GM19395 (cell line): Measurements from ENCODE around the gene ZSCAN10.

Experiments used
- ATAC-seq: cut with Tn5 transposase; IDR thresholded peaks from one replicate; pipeline ENCODE4 v1.9.1; 2021; ENCODE audit warnings: mild to moderate bottlenecking, moderate library complexity; ENCODE audit not compliant: unreplicated experiment

ZSCAN10 gene

DNA sequence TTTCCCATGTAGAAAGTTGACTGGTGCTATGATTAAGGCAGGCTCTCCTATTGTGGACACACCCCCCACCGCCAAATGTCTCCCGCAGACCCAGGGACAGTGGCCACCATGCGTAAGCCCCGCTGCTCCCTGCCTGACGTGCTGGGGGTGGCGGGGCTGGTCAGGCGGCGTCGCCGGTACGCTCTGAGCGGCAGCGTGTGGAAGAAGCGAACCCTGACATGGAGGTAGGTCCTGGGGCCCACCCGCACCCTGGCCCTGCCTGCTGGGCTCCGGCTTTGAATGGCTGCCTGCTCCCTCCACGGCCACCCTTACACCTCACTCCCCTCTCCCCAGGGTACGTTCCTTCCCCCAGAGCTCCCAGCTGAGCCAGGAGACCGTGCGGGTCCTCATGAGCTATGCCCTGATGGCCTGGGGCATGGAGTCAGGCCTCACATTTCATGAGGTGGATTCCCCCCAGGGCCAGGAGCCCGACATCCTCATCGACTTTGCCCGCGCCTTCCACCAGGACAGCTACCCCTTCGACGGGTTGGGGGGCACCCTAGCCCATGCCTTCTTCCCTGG lies 49.1 kb downstream of the ZSCAN10 start:
- ATAC-seq, result no peak

DNA sequence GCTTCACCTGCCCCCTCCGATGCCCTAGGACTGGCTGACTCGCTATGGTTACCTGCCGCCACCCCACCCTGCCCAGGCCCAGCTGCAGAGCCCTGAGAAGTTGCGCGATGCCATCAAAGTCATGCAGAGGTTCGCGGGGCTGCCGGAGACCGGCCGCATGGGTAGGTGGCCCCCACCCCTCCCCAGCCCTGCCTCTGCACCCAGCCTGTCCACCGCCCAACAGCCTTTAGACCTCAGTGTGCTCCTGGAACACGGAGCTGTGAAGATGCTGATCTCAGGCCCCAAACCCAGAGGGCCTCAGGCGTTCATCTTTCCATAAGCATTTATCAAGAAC lies 51.7 kb downstream of the ZSCAN10 start:
- ATAC-seq, result no peak

DNA sequence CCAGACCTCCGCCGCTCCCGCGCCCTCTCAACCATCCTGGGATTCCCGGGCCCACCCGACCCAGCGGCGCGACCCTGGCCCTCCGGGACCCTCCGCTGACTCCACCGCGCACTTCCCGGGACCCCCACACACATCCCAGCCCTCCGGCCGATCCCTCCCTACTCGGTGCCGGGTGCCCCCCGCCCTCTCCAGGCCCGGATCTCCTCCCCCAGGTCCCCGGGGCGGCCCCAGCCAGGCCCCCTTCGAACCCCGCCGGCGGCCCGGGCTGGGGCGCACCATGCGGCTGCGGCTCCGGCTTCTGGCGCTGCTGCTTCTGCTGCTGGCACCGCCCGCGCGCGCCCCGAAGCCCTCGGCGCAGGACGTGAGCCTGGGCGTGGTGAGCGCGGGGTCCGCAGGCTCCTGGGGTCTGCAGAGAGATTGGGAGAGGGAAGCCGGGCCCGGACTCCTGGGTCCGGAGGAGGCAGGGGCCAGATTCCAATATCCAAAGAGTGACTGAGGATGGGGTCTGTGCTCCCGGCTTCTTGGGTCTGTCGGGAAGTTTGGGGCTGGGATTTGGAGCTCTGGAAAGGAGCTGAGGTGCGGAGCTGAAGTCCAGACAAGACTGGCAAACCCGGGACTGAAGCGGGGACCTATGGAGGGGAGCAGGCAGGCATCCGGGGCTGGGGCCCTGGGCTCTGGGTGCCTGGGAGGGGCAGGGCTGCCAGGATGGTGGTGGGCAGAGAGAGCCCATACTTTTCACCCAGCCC lies 52.3 kb downstream of the ZSCAN10 start:
- no peak for ATAC-seq

DNA sequence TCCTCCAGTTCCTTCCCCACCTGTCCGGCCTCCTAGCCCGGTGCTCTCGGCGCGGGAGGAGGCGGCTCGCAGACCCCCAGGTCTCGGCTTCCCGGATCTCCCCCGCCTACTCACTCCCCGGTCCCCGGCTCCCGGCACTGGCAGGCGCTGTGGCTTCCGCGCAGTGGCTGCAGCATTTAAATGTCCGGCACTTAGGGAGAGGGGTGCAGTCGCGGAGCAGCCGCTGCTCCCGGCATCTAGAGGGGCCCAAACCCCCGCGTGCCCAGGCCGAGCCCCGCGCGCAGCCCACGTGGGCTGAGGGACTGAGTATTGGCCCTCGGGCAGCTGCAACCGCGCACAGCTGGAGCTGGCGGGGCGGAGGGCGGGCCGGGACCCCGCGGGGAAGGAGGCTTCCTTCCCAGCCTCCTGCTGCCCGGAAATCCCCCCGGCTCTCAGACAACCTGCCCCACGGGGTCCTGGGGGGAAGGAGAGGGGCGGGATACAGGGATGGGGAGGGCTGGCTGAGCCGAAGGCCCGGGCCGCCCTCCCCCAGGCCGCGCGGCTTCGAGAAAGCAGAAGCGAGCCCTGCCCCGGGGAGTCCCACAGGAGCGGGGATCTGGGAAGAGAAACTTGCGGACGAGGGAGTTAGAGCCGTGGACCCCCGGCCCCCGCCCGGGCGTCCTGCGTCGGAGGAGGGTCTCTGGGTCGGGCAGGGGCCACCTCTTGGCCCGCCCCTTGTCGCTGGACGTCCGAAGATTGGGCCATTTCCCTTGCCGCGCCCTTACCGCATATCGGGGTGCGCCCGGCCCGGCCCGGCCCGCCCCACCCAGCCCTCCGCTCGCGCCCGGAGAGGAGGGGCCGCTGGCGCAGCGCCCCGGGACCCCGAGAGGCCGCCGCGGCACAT lies 53.1 kb downstream of the ZSCAN10 start, which contains the start of gene MMP25:
Gene MMP25 (plus strand): TSS at position 804 of the 883 bp plus-strand sequence. CDS start 357 bp downstream, outside the sequence.
- ATAC-seq, result no peak

DNA sequence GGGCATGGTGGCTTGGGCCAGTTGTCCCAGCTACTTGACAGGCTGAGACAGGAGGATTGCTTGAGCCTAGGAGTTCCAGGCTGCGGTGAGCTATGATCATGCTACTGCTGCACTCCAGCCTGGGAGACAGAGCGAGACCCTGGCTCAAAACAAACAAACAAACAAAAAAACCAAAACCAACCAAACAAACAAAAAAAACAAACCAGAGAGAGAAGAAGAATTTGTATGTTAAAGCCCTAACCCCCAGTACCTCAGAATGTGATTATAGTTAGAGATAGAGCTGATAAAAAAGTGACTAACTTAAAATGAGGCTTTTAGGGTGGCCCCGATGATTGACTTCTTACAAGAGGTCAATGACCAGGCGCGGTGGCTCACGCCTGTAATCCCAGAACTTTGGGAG lies 54.4 kb downstream of the ZSCAN10 start:
- no peak for ATAC-seq

- no peak for ATAC-seq
Observed at GRCh38 chr16:3042376-3042775, 56.7 kb downstream of the ZSCAN10 start.

DNA sequence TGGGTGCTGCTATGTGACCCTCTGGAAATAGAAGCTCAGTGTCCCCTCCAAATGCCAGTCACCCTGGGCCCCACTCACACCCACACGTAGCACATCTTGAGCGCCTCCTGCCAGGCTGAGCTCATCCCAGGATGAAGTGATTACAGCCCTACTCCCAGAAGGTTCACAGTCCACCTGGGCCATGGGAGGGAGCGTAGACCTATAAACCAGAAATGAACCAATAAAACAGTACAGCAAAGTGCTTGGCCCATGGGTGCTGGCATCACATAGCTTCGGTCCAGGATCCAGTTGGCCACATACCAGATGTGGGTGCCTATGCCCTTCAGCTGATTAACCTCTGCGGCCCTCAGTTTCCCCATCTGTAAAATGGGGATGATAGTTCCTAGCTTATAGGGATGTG lies 60.2 kb downstream of the ZSCAN10 start:
- ATAC-seq, result no peak
